ENCODE measurements around the gene ACKR2. TPM values are rescaled to one million over a fixed set of nuclear protein-coding genes. Genes with fewer than 3 reads are reported as not detected.

ACKR2 gene
- total RNA-seq, 3 donors from 2014 or later (not counting 1 experiment from before 2014, with no cell fraction given): 0.56 to 0.95 (median 0.72) TPM

GRCh38 chr3:42898896-42899675 lies 89.8 kb downstream of the ACKR2 start:
- intact Hi-C loops (cut with micrococcal nuclease): no loop called here
- peaks cover 17 to 21% of the 10 kb centered on the region in 2 donors for H3K27me3 Mint-ChIP-seq (ENCODE audit: low read depth in 2 of 2)
- H3K36me3 Mint-ChIP-seq: peaks cover 6% of the 10 kb centered on the region
- Histone ChIP-seq H3K4me3 (ENCODE audit: low read length) (no peak overlapping the region), H3K27ac (ENCODE audit: low read length) (no peak overlapping the region), H3K4me1 (ENCODE audit: control insufficient read depth, insufficient read depth, low read length) (no peaks in the 10 kb centered on the region), H3K36me3 (ENCODE audit: control insufficient read depth, insufficient read depth, low read length) (no peaks in the 10 kb centered on the region), H3K27me3 (ENCODE audit: control insufficient read depth, insufficient read depth, low read length) (peaks cover 3% of the 10 kb centered on the region), H3K9me3 (ENCODE audit: control insufficient read depth, insufficient read depth, low read length) (no peaks in the 10 kb centered on the region)
- ATAC-seq (no peak), DNase-seq (no peak)
- no peak overlapping the region for H3K4me3 Mint-ChIP-seq
- H3K27ac Mint-ChIP-seq: no peak overlapping the region
- H3K9me3 Mint-ChIP-seq: peaks cover under 1 to 5% of the 10 kb centered on the region in 2 donors
- no peaks in the 10 kb centered on the region for H3K4me1 Mint-ChIP-seq
- no peak for TF ChIP-seq CTCF (IDR thresholded peaks at IDR 0.05)

GRCh38 chr3:42900226-42901072 lies 91.2 kb downstream of the ACKR2 start:
- Histone ChIP-seq H3K27ac (ENCODE audit: low read length) (no peak overlapping the region), H3K9me3 (ENCODE audit: control insufficient read depth, insufficient read depth, low read length) (no peaks in the 10 kb centered on the region), H3K4me3 (ENCODE audit: low read length) (no peak overlapping the region), H3K4me1 (ENCODE audit: control insufficient read depth, insufficient read depth, low read length) (peaks cover 1% of the 10 kb centered on the region), H3K36me3 (ENCODE audit: control insufficient read depth, insufficient read depth, low read length) (no peaks in the 10 kb centered on the region), H3K27me3 (ENCODE audit: control insufficient read depth, insufficient read depth, low read length) (peaks cover 12% of the 10 kb centered on the region)
- no peak for ATAC-seq
- DNase-seq: no peak
- H3K27me3 Mint-ChIP-seq (ENCODE audit: low read depth in 2 of 2): peaks cover 22 to 30% of the 10 kb centered on the region in 2 donors
- peaks cover 7 to 12% of the 10 kb centered on the region in 2 donors for H3K9me3 Mint-ChIP-seq
- TF ChIP-seq CTCF (IDR thresholded peaks at IDR 0.05): no peak
- peaks cover 17% of the 10 kb centered on the region for H3K36me3 Mint-ChIP-seq
- no peak overlapping the region for H3K27ac Mint-ChIP-seq
- intact Hi-C loops (cut with micrococcal nuclease): no loop called here
- H3K4me3 Mint-ChIP-seq: no peak overlapping the region
- peaks cover 0 to under 1% of the 10 kb centered on the region in 2 donors for H3K4me1 Mint-ChIP-seq
- 85% methylated on average over 8 of the region's 8 CpGs for WGBS (ENCODE audit: insufficient coverage)

- Histone ChIP-seq H3K9me3 (ENCODE audit: control insufficient read depth, insufficient read depth, low read length) (no peaks in the 10 kb centered on the region), H3K36me3 (ENCODE audit: control insufficient read depth, insufficient read depth, low read length) (no peaks in the 10 kb centered on the region), H3K4me1 (ENCODE audit: control insufficient read depth, insufficient read depth, low read length) (peaks cover 7% of the 10 kb centered on the region), H3K27me3 (ENCODE audit: control insufficient read depth, insufficient read depth, low read length) (peaks cover 15% of the 10 kb centered on the region), H3K4me3 (ENCODE audit: low read length) (no peak overlapping the region), H3K27ac (ENCODE audit: low read length) (no peak overlapping the region)
- no peak overlapping the region for H3K27ac Mint-ChIP-seq
- H3K36me3 Mint-ChIP-seq: peaks cover 17% of the 10 kb centered on the region
- H3K27me3 Mint-ChIP-seq (ENCODE audit: low read depth in 2 of 2): peaks cover 27 to 32% of the 10 kb centered on the region in 2 donors
- H3K4me1 Mint-ChIP-seq: peaks cover 5 to 6% of the 10 kb centered on the region in 2 donors
- H3K4me3 Mint-ChIP-seq: no peak overlapping the region
- WGBS (ENCODE audit: insufficient coverage): 65% methylated on average over 3 of the region's 3 CpGs
- no peak for ATAC-seq
- intact Hi-C loops (cut with micrococcal nuclease): no loop called here
- DNase-seq: no peak
- TF ChIP-seq CTCF (IDR thresholded peaks at IDR 0.05): no peak
- peaks cover 7 to 12% of the 10 kb centered on the region in 2 donors for H3K9me3 Mint-ChIP-seq
Observed at GRCh38 chr3:42901073-42901415, 91.8 kb downstream of the ACKR2 start.

Data from natural killer cell (primary cell).